GM18502 (cell line): ENCODE measurements around the gene INPP5B.
"Not testable (repeated sequence)": the region's sequence is repeated elsewhere in the genome, so short reads cannot be mapped to it uniquely, and the experiment has no call there.

ENCODE experiments used
- ATAC-seq: cut with Tn5 transposase; IDR thresholded peaks from one replicate; pipeline ENCODE4 v1.9.1; 2021; ENCODE audit warnings: mild to moderate bottlenecking; ENCODE audit not compliant: unreplicated experiment, poor library complexity

The INPP5B gene

DNA sequence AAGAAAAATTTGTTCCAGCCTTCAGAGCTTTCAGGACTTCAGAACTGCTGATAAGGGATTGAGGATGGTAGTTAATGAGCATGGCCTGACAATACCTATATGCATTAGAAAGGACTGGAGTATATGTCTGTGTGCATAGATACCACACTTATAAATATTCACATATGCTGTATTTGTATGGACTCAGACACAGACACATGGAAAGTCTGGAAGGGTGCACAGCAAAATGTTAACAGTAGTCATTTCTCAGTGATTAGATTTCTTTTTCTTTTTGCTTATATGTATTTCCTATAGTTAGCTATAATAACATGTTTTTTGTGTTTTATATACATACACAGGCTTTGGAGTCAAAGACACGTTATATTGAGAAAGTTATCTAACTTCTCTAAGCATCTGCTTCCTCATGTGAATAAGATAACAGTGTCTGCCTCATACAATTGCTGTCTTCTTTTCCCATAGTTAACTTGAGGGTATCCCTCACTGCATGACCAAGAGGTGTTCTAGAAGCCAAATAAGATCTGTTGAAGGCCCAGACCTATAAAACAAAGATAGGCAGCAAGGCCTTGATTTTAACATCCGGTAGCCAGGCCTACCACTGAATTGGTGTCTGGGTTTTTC lies 31.3 kb downstream of the INPP5B start:
- ATAC-seq: no peak

DNA sequence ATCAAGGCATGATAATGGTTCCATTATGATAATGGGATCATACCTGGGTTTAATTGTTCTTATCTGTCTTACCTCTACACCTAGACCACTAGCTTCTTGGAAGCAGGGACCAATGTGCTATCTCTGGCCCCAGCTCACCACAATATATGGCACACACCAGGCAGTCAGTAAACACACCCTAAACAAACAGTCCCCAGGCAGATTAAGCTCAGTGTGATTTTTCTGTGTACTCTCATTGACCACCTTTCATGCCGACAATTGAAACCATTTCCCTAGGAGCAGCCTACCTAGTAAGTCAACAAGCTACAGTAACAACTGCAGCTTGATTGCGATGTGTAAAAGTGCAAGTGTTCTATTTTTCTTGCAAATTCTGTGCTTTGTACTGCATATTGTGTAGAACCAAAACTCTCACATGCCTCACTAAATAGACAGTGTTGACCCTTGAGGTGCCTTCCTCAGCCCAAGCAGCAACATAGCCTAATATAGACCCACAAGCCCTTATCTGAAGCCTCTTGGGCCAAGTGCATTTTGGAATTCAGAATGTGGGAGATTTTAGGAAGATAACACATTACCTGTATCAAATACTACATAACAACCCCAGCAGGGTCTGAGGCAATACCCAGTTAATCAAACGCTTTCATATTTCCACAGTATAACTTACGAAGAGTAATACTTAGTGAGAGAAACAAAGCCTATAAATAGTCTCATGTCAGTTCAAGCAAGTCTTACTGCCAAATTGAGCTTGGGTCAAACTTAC lies 32.0 kb downstream of the INPP5B start:
- no peak for ATAC-seq

DNA sequence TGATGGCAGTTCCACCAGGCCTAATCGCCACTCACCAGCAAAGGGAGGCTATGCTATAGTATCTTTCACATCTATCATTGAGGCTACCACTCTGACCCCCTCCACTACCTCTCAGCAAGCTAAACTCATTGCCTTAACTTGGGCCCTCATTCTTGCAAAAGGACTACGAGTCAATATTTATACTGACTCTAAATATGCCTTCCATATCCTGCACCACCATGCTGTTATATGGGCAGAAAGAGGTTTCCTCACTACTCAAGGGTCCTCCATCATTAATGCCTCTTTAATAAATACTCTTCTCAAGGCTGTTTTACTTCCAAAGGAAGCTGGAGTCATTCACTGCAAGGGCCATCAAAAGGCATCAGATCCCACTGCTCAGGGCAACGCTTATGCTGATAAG lies 35.4 kb downstream of the INPP5B start:
- ATAC-seq: not testable (repeated sequence)

DNA sequence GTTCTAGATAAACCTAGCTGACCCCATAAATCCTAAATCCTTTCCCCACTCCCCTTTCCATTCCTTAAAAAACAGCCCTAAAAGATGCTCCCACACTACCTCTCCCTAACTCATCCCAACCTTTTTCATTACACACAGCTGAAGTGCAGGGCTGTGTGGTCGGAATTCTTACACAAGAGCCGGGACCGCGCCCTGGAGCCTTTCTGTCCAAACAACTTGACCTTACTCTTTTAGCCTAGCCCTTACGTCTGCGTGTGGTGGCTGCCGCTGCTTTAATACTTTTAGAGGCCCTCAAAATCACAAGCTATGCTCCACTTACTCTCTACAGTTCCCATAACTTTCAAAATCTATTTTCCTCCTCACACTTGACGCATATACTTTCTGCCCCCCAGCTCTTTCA lies 36.0 kb downstream of the INPP5B start:
- not testable (repeated sequence) for ATAC-seq

DNA sequence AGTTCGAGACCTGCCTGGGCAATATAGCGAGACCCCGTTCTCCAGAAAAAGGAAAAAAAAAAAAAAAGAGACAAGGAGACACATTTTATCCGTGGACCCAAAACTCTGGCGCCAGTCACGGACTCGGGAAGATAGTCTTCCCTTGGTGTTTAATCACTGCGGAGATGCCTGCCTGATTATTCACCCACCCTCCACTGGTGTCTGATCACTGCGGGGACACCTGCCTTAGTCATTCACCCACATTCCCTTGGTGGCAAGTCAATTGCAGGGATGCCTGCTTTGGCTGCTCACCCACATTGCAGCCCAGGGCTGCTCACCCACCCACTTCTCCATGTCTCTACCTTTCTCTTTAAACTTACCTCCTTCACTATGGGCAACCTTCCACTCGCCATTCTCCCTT lies 38.3 kb downstream of the INPP5B start:
- ATAC-seq: not testable (repeated sequence)

DNA sequence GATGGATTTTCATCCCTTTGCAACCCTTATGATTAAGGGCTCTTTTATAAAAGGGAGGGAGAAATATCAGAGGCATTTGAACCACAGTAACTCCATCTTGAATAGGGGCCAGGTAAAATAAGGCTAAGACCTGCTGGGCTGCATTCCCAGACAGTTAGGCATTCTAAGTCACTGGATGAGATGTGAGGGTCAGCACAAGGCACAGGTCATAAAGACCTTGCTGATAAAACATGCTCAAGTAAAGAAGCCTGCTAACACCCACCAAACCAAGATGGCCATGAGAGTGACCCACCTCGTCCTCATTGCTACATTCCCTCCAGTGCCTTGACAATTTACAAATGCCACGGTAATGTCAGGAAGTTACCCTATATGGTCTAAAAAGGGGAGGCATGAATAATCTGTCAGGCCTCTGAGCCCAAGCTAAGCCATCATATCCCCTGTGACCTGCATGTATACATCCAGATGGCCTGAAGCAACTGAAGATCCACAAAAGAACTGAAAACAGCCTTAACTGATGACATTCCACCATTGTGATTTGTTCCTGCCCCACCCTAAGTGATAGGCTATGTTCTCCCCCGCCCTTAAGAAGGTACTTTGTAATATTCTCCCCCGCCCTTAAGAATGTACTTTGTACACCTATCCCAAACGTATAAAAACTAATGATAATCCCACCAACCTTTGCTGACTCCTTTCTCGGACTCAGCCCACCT lies 39.3 kb downstream of the INPP5B start:
- ATAC-seq: not testable (repeated sequence)

DNA sequence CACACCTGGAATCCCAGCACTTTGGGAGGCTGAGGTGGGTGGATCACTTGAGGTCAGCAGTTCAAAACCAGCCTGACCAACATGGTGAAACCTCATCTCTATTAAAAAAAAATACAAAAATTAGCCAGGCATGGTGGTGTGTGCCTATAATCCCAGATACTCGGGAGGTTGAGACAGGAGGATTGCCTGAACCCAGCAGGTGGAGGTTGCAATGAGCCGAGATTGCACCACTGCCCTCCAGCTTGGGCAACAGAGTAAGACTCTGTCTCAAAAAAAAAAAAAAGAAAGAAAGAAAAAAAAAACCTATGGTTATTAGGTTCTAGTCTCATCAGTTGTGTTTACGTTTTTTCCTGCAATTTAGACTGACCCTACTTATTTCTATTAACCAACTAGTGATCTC lies 40.3 kb downstream of the INPP5B start:
- not testable (repeated sequence) for ATAC-seq

DNA sequence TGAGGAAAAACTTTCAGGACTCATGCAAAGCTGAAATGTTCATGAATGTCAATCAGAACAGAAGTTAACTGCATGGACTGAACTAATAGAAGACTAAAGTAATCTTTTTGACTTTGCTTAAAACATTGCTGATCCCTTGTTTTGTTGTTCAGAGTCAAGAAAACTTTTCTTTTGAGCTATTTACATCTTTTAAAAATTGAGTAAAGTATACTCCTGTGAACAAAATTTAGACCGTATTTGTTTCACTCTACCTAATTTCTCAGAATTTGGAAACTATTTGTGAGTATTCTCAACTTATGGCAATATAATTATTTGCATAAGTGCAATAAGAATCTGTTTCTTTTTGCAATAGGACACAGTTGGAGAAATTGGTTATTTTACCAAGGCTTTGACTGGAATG lies 41.1 kb downstream of the INPP5B start:
- no peak for ATAC-seq

DNA sequence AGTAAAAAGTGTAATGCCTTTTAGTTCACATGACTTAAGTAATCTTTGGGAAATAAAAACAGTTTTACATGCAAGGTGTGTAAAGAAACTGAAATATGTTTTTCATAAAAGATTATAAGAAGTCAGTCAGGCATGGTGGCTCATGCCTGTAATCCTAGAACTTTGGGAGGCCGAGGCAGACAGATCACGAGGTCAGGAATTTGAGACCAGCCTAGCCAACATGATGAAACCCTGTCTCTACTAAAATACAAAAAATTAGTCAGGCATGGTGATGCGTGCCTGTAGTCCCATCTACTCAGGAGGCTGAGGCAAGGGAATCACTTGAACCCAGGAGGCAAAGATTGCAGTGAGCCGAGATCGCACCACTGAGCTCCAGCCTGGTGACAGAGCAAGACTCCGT lies 42.9 kb downstream of the INPP5B start:
- not testable (repeated sequence) for ATAC-seq

DNA sequence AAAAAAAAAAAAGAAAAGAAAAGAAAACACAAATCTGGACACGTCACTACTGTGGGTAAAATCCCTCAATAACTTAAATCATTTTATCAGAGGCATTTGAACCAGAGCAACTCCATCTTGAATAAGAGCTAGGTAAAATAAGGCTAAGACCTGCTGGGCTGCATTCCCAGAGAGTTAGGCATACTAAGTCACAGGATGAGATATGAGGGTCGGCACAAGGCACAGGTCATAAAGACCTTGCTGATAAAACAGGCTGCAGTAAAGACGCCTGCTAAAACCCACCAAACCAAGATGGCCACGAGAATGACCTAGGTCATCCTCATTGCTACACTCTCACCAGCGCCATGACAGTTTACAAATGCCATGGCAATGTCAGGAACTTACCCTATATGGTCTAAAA lies 43.9 kb downstream of the INPP5B start:
- ATAC-seq: no peak

DNA sequence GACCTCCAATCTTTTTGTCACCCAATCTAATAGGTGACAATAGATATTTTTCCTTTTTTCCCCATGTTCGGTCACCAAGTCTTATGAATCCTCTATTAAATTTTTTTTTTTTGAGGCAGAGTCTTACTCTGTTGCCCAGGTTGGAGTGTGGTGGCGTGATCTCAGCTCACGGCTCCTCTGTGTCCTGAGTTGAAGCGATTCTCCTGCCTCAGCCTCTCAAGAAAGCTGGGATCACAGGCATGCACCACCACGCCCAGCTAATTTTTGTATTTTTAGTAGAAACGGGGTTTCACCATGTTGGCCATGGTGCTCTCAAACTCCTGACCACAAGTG lies 45.0 kb downstream of the INPP5B start:
- ATAC-seq: no peak

DNA sequence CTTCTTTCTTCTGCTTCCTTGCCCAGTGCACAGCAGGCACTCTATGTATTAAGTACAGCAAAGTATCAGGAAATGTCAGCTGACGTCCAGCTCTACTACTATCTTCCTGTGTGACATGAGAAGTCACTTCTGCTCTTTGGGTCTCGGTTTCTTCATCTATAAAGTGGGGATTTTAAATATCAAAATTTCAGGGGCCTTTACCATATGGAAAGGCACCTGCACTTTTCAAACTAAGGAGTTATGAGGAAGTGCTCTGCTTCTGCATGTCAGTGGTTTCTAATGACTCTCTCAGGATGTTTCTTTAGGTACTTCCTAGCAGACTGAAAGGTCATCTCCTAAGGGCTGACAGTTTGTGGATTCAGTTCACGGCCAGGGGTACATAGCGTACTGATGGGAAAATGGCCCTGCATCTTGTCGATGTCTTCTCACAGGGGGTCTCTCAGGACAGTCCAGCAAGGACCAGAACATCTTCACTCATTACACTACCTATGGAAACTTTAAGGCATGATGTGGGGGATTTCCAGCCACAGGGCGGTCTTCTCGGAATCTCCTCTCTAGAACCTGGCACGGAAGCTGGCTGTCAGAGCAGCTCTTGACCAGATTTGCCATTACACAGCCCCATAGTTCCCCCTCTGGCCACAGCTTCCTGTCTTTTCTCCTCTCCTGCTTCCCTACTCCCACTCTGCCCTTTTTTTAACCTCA lies 45.5 kb downstream of the INPP5B start:
- ATAC-seq: peak; percentile 50

DNA sequence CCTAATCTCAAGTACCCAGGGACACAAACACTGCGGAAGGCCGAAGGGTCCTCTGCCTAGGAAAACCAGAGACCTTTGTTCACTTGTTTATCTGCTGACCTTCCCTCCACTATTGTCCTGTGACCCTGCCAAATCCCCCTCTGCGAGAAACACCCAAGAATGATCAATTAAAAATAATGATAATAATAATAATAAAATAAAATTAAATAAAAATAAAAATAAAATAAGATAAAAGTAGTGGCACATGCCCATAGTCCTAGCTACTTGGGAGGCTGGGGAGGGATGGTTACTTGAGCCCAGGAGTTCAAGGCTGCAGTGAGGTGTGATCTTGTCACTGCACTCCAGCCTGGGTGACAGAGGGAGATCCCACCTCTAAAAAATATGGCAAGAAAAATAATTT lies 49.3 kb downstream of the INPP5B start:
- not testable (repeated sequence) for ATAC-seq

DNA sequence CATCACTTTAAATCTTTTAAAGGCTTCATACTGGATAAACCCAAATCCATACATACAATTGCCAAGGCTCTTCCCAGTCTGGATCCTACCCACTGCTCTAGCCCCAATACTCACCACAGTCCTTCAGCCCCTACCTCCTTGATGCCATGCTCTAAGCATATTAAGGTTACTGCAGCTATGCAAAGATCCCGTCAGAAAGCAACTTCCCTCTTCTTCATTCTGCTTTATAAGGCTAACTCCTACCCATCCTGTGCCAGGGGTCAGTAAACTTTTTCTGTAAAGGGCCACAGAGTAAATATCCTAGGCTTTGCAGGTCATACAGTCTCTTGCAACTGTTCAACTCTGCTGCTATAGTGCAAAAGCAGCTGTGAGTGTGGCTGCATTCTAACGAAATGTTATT lies 53.2 kb downstream of the INPP5B start:
- no peak for ATAC-seq

DNA sequence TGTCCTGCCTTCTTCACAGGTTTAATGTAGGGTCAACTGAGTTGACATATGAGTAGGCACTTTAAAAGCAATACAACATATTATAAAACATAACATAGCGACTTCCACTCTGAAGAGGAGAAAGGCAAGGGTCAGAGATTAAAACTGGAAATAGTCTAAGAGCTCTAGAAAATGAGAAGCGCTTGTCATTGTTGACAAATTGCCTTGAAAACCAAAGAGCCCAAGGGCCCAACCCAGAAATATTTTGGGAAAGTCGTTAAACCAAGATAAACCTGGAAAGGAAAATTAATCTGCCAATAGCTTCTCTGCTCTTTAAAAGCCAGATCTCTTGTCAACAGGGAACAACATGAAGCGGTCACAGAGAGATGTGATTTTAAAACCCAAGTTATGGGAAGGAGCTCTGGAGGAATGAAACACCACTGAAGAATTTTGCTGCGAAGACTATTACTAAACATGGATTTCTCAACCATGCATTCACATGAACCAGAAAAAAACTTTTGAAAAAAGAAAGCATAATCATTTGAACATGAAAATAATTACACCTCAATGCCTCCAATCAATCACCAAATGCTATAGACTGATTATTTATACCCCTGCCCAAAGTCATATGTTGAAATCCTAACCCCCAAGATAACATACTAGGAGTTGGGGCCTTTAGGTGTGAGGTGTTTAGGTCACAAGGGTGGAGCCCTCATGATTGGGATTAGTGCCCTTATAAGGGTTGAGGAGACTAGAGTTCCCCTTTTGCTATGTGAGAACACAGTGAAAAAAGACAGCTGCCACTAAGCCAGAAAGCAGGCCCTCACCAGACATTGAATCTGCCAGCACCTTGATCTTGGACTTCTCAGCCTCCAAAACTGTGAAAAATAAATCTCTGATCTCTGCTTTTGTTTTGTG lies 54.5 kb downstream of the INPP5B start:
- no peak for ATAC-seq

DNA sequence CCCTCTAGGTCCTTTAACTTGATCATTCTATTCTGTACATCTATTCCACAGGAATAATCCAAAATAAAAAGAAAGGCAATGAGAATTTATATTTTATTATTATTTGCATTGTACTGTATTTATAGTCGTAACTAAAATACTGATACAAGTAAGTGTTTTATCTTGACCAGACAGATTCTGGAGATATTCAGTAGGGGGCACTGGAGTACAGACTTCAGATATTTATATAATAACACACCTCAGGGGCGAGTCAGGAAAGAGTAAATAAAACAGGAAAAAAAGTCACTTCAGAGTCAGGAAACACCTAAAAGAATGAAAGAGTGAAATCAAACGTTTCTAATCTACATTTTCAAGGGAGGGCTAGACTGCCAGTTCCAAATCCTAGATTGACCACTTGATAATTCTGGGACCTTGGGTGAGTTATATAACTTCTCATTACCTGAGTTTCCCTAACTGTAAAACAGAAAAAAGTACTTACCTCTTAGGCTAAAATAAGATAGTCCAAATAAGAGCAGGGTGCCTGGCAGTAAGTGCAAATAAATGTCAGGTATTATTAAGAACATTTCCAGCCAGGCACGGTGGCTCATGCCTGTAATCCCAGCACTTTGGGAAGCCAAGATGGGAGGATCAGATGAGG lies 56.4 kb downstream of the INPP5B start:
- ATAC-seq: no peak

DNA sequence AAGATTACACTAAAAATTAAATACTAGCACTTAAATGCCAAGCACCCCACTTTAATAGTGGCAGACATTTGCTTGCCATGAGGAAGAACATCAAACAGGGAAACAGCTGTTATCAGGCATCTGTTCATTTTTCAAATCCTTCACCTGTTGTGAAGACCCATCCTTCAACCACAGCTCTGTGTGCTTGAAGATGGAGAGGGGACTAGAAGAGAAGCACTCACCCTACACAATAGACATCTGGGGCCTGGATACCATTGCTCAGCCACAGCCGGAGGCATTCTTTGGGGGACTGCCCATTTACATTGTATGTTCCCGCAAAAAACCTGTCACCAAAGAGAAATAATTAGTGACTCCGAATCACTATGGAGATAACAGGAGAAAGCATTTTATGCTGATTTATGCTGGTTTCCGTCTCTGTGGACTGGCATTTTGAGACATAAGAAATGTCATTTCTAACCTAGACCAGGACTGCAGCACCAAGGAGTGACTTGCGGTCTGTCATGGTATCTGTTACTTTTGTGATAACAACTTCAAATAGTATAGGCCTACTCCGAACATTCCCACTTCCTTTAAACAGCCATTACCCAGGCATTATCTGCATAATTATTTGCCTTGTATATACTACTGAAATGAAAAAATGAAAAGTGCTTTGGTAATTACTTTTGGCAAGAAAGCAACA lies 58.7 kb downstream of the INPP5B start:
- ATAC-seq: no peak

DNA sequence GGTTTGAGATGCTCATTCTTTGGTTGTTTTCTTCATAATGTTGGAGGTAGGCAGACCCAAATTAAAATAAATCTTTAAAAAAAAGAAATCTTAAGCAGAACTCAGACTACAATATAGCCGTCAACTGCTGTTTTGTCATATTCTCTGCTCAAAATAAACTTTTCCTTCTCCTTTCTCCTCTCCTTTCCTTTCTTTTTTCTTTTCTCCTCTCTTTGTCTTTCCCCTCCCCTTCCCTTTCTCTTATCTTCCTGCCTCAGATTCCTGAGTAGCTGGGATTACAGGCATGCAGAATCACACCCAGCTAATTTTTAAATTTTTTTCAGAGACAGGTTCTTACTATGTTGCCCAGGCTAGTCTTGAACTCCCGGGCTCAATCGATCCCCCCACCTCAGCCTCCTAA lies 62.7 kb downstream of the INPP5B start:
- no peak for ATAC-seq

DNA sequence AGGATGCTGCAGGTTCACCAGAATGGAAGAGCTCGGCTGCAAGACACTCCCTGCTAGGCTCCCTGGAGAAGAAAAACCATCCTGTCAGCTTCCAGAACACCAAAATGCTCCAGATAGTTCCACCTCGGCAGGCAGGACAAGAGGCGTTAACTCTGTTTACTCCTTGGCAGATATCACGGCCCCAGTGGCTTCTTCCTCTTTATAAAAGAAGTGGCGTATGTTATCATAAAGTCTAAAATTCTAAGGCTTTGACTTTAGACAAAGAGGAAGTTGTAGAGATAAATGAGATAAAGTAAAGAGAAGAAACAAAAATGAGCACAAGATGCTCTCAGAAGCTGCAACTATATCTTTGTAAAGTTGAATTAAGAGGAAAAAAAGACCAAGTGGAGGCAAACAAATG lies 63.2 kb downstream of the INPP5B start:
- ATAC-seq: no peak
